ENCODE results near the gene CRADD.
"Not testable (repeated sequence)": the region's sequence is repeated elsewhere in the genome, so short reads cannot be mapped to it uniquely, and the experiment has no call there.

CRADD gene

GRCh38 chr12:93850481-93851256, 173.5 kb downstream of the CRADD start:
- FAIRE-seq: no peak

- FAIRE-seq: no peak
Measured at GRCh38 chr12:93851257-93851671, 174.1 kb downstream of the CRADD start.

GRCh38 chr12:93852173-93852591, 175.0 kb downstream of the CRADD start:
- FAIRE-seq: no peak

GRCh38 chr12:93853698-93854478, 176.7 kb downstream of the CRADD start:
- FAIRE-seq: no peak

DNA sequence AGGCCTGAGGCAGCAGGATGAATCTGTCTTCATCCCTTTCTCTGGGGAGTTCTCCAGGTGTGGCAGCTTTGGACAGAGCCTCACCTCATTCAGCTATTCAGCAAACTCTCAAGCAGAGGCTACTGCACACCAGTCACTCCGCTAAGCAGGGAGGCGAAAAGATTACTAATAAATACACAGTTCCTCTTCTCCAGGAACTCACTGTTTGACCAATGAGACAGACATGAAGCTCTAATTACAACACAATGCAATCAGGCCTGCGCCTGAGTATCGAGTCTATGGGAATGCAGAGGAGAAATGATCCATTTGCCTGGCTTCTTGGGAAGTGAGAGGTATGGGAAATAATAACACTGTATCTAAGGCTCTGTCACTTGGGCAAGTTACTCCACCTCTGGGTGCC, 178.1 kb downstream of the CRADD start:
- no peak for FAIRE-seq

- no peak for FAIRE-seq
Measured at GRCh38 chr12:93856611-93857010, 179.4 kb downstream of the CRADD start.

- no peak for FAIRE-seq
Measured at GRCh38 chr12:93857279-93857938, 180.2 kb downstream of the CRADD start.

DNA sequence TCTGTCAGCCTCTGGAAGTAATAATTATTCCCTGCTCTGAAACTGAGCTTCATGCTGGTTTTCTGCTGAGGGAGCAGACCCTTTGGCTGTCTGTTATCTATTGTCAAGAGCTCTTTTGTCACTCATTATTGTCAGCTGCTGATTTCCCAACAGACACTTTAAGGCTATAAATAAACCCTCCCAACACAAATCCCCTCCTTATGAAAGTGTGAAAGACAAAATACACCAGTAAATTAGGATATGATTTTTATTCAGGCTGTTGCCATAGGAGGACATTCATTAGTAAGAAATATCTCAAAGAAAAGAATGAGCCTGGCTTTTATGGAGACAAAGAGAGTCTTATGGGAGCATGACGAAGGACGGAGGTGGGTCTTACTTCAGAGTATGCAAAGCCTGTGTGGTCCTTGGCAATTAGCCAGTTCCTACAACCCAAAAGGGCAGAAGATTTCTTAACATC, 180.8 kb downstream of the CRADD start:
- FAIRE-seq: no peak

- FAIRE-seq: no peak
Measured at GRCh38 chr12:93860668-93861373, 183.6 kb downstream of the CRADD start.

DNA sequence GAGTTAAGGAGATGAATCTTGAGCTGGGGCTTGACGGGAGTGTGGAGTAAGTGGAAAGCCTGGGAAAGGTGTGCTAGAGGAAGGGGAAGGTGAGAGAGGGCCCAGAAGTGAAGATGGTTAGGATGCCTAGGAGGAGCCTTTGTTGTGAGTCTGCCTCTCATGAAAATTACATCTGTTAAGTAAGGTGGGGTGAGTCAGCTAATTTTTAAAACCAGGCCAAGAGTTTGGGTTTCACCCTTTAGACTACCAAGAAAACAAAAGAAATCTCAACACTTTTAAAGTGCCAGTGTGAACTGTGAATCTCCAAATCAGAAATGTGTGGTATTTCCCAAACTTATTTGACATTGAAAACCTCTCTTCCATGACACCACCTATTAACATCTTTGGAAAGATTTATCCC, 185.2 kb downstream of the CRADD start:
- FAIRE-seq: no peak

GRCh38 chr12:93865751-93866150, 188.6 kb downstream of the CRADD start:
- no peak for FAIRE-seq

- FAIRE-seq: no peak
Measured at GRCh38 chr12:93868771-93869170, 191.6 kb downstream of the CRADD start.

GRCh38 chr12:93870020-93870795, 193.0 kb downstream of the CRADD start:
- FAIRE-seq: no peak

GRCh38 chr12:93871566-93871965, 194.4 kb downstream of the CRADD start:
- FAIRE-seq: not testable (repeated sequence)

- no peak for FAIRE-seq
Measured at GRCh38 chr12:93873561-93873960, 196.4 kb downstream of the CRADD start.

DNA sequence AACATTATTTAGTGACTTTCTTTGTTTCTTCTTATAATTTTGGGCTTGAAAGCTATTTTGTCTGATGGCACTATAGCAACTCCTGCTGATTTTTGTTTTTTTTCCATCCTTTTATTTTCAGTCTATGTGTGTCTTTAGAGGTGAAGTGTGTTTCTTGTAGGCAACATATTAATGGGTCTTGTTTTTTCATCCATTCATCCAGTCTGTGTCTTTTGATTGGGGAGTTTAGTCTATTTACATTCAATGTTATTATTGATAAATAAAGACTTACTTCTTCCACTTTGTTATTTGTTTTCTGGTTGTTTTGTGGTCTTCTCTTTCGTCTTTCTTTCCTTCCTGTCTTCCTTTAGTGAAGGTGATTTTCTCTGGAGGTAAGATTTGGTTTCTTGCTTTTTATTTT, 198.0 kb downstream of the CRADD start:
- FAIRE-seq: no peak

- FAIRE-seq: no peak
Measured at GRCh38 chr12:93876360-93876759, 199.2 kb downstream of the CRADD start.

- FAIRE-seq: no peak
Measured at GRCh38 chr12:93877446-93877845, 200.3 kb downstream of the CRADD start.

- FAIRE-seq: no peak
Measured at GRCh38 chr12:93879476-93880421, 202.6 kb downstream of the CRADD start.

DNA sequence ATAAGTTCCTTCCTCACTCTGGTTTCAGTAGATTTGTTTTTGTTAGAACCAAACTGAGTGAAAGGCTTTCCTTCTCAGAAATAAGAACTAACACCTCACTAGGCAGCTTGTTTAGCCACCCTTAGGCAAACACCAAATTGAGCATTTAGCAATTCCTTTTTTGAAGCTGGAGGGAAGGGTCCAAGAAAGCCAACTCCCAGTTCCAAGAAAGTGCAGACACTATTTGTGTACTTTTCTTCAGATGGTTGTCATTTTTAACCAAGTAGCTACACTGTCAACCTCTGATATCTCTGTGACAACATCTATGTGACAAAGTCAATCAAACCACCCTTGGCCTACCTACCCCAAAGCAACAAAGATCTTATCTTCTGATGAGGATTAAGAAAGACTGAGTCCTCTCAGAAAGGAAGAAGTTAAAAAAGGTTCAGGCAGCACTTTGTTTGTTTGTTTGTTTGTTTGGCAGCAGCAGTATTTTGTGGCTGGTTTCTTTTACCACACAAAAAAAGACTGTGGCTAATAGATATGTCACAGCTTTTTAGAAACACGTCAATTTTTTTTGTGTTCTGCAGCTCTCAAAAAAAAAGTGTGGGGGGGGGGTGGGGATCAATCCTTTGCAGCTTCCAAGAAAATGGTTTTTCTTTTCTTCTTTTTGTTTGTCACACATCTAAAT, 203.8 kb downstream of the CRADD start:
- FAIRE-seq: no peak

Data from endometrium (tissue), 2 donors.